GM23248 (cell line): ENCODE data around the gene RGL4.

Source experiments
- EZH2 ChIP-seq: fragments of 200-600 bp; sonication (generic); IDR thresholded peaks from 2 replicates; pipeline ENCODE4 v1.6.1; 2018; ENCODE audit warnings: antibody characterized with exemption, mild to moderate bottlenecking; ENCODE audit not compliant: insufficient read depth, poor library complexity, severe bottlenecking
- EZH2phosphoT487 ChIP-seq: fragments of 200-600 bp; sonication (generic); IDR thresholded peaks from 2 replicates; pipeline ENCODE4 v1.6.1; 2018; ENCODE audit warnings: antibody characterized with exemption, moderate library complexity, mild to moderate bottlenecking, low read depth; ENCODE audit not compliant: insufficient read depth

GRCh38 chr22:23718371-23719165, 27.8 kb downstream of the RGL4 start:
- TF ChIP-seq EZH2: no peak
- no peak for TF ChIP-seq EZH2phosphoT487
